ENCODE data around the gene HS3ST5. TPM values are rescaled to one million over a fixed set of nuclear protein-coding genes. Genes with fewer than 3 reads are reported as not detected.

Gene HS3ST5
- total RNA-seq, 1 experiment from 2014 or later = 8.7 TPM

GRCh38 chr6:114382406-114382805 is 39.6 kb upstream of the HS3ST5 start:
- peaks cover 50% of the 10 kb centered on the region for H3K4me1 Mint-ChIP-seq
- no peaks in the 10 kb centered on the region for H3K9me3 Mint-ChIP-seq
- POLR2A ChIA-PET = no interaction called here
- CTCF ChIA-PET = no interaction called here
- H3K36me3 Mint-ChIP-seq = peaks cover 2% of the 10 kb centered on the region; the same call in 1 of the 2 replicates
- no peak for ATAC-seq
- TF ChIP-seq CBFB (CRISPR knock-in tag; IDR thresholded peaks at IDR 0.05; ENCODE audit: low read depth) = no peak
- H3K27ac Mint-ChIP-seq = no peak overlapping the region
- no peaks in the 10 kb centered on the region for H3K27me3 Mint-ChIP-seq (ENCODE audit: low read depth)
- DNase-seq (ENCODE audit: low spot score) = no peak
- no peak overlapping the region for H3K4me3 Mint-ChIP-seq

- H3K4me1 Mint-ChIP-seq = peaks cover 44% of the 10 kb centered on the region
- TF ChIP-seq GABPB1 (CRISPR knock-in tag; IDR thresholded peaks at IDR 0.05) = no peak
- no peak for TF ChIP-seq CDX4 (CRISPR knock-in tag; IDR thresholded peaks at IDR 0.05; ENCODE audit: borderline replicate concordance)
- H3K27me3 Mint-ChIP-seq (ENCODE audit: low read depth) = no peaks in the 10 kb centered on the region
- no peak for DNase-seq (ENCODE audit: low spot score)
- H3K36me3 Mint-ChIP-seq = peaks cover 2% of the 10 kb centered on the region; the same call in 1 of the 2 replicates
- H3K9me3 Mint-ChIP-seq = no peaks in the 10 kb centered on the region
- POLR2A ChIA-PET = no interaction called here
- ATAC-seq = no peak
- CTCF ChIA-PET = no interaction called here
- H3K4me3 Mint-ChIP-seq = no peak overlapping the region
- H3K27ac Mint-ChIP-seq = peak overlapping the region; percentile 3; the same call in 1 of the 2 replicates
Measured at GRCh38 chr6:114377881-114378280, 35.1 kb upstream of the HS3ST5 start.

GRCh38 chr6:114376611-114377175 is 33.9 kb upstream of the HS3ST5 start:
- Mint-ChIP-seq H3K9me3 (no peaks in the 10 kb centered on the region), H3K4me3 (no peak overlapping the region), H3K4me1 (peaks cover 44% of the 10 kb centered on the region), H3K27me3 (ENCODE audit: low read depth) (no peaks in the 10 kb centered on the region), H3K36me3 (peaks cover 2% of the 10 kb centered on the region; the same call in 1 of the 2 replicates), H3K27ac (peak overlapping the region; percentile 58)
- ATAC-seq = peak; percentile 94
- ChIA-PET CTCF (no interaction called here), POLR2A (interaction anchor here (0.7 to 1.1 kb wide), 2 partner anchors 12 to 285 kb away, joined by 3 to 4 read pairs; no protein-coding TSS in a partner anchor)
- no peak for DNase-seq (ENCODE audit: low spot score)
- TF ChIP-seq ZNF425 (CRISPR knock-in tag; conservative IDR thresholded peaks at IDR 0.05) = no peak
- TF ChIP-seq ZNF121 (CRISPR knock-in tag; IDR thresholded peaks at IDR 0.05) = no peak
- TF ChIP-seq ERG (CRISPR knock-in tag; IDR thresholded peaks at IDR 0.05) = no peak
- TF ChIP-seq RORB (CRISPR knock-in tag; IDR thresholded peaks at IDR 0.05) = no peak
- no peak for TF ChIP-seq TCF7 (CRISPR knock-in tag; IDR thresholded peaks at IDR 0.05; ENCODE audit: low read depth)
- no peak for TF ChIP-seq TP53 (CRISPR knock-in tag; IDR thresholded peaks at IDR 0.05)
- no peak for TF ChIP-seq FOXK1 (CRISPR knock-in tag; IDR thresholded peaks at IDR 0.05)
- no peak for TF ChIP-seq USF2 (CRISPR knock-in tag; IDR thresholded peaks at IDR 0.05)
- TF ChIP-seq SMAD4 (CRISPR knock-in tag; IDR thresholded peaks at IDR 0.05) = no peak
- no peak for TF ChIP-seq SP1 (CRISPR knock-in tag; conservative IDR thresholded peaks at IDR 0.05)
- TF ChIP-seq GTF2I (CRISPR knock-in tag; conservative IDR thresholded peaks at IDR 0.05) = no peak
- no peak for TF ChIP-seq ZBTB21 (CRISPR knock-in tag; IDR thresholded peaks at IDR 0.05; ENCODE audit: borderline replicate concordance)
- TF ChIP-seq FOXP4 (CRISPR knock-in tag; IDR thresholded peaks at IDR 0.05) = no peak
- TF ChIP-seq FOXJ3 (CRISPR knock-in tag; IDR thresholded peaks at IDR 0.05; ENCODE audit: borderline replicate concordance) = no peak
- TF ChIP-seq ATF6 (CRISPR knock-in tag; IDR thresholded peaks at IDR 0.05) = no peak

Measured in WTC11 (cell line).